Activated CD4-positive, CD25-positive, alpha-beta regulatory T cell treated with anti-CD3 and anti-CD28 coated beads, Interleukin-2, amount 50 U/mL, for 16 hours (primary cell): ENCODE results near the gene TRAF4.
"Not testable (repeated sequence)": the region's sequence is repeated elsewhere in the genome, so short reads cannot be mapped to it uniquely, and the experiment has no call there.

Experiments used
- DNase-seq: peaks from one replicate; pipeline ENCODE4 v3.0.0-alpha.2; 2020; ENCODE audit warnings: low read depth, low spot score

Gene TRAF4

DNA sequence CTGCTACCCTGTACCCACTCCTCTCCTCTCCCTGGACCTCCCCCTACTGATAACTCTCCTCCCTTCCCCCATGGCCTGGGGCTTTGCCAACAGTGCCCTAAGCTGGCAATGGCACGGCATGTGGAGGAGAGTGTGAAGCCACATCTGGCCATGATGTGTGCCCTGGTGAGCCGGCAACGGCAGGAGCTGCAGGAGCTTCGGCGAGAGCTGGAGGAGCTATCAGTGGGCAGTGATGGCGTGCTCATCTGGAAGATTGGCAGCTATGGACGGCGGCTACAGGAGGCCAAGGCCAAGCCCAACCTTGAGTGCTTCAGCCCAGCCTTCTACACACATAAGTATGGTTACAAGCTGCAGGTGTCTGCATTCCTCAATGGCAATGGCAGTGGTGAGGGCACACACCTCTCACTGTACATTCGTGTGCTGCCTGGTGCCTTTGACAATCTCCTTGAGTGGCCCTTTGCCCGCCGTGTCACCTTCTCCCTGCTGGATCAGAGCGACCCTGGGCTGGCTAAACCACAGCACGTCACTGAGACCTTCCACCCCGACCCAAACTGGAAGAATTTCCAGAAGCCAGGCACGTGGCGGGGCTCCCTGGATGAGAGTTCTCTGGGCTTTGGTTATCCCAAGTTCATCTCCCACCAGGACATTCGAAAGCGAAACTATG, 5.2 kb downstream of the TRAF4 start:
- DNase-seq, result no peak

DNA sequence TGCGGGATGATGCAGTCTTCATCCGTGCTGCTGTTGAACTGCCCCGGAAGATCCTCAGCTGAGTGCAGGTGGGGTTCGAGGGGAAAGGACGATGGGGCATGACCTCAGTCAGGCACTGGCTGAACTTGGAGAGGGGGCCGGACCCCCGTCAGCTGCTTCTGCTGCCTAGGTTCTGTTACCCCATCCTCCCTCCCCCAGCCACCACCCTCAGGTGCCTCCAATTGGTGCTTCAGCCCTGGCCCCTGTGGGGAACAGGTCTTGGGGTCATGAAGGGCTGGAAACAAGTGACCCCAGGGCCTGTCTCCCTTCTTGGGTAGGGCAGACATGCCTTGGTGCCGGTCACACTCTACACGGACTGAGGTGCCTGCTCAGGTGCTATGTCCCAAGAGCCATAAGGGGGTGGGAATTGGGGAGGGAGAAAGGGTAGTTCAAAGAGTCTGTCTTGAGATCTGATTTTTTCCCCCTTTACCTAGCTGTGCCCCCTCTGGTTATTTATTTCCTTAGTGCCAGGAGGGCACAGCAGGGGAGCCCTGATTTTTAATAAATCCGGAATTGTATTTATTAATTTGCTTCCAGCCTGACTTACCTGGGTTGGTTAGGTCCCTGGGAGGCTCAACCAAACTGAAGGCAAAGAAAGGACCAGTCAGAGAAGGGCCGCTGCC, 5.8 kb downstream of the TRAF4 start:
- no peak for DNase-seq

DNA sequence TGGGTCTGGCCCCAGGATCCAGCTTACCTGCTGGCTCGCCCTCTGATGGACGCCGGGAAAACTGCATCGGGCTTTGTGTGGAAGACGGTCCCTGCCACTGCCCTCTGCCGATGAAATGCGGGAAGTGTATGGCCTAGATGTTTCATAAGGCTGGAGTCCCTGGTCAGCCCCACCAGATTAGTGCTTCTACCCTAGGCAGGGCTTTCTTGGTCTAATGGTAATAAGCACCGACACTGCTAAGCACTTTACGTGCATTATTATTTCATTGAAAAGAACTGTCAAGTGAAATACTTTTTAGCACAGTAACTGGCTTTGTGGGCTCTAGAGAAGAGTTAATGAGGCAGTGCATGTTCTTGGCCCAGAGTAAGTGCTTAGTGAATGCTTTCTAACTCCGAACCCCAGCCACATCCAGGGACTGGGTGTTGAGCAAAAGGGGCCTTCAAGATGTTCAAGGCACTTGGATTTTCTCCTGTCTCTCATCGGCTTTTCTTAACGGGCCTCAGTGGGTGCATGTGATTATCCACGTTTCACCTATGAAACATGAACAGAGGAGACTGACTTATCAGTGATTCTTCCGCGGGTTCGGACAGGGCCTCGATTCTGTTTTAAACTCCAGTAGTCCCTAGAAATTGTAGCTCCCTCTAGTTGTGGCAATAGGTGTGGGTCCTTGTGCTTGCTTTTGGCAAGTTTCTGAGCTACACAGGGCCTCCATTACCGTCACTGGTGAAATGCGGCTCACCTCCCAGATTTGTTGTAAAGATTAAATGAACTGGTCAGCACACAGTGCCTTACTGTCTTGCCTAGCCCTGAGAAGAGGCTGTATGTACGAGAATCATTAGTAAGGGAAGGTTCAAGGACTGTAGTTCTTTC, 6.6 kb downstream of the TRAF4 start:
- peak; percentile 80 for DNase-seq

DNA sequence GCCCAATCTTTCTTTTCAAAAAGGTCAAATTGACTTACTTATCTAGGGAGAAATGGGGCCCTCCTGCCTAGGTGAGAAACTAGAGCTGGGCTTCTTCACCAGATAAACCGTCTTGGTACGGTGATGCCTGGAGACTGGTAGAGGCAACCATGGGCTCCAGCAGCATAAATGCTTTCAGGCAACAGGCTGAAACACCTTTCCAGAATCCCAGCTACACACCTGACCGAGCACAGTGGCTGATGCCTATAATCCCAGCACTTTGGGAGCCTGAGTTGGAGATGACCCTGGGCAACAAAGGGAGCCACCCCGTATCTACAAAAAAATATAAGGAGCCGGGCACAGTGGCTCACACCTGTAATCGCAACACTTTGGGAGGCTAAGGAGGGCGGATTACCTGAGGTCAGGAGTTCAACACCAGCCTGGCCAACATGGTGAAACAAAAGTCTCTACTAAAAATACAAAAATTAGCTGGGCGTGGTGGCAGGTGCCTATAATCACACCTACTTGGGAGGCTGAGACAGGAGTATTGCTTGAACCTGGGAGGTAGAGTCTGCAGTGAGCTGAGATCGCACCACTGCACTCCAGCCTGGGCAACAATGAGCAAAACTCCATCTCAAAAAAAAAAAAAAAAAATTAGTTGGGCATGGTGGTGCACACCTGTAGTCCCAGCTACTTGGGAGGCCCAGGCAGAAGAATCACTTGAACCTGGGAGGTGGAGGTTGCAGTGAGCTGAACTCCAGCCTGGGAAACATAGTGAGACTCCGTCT, 8.0 kb downstream of the TRAF4 start:
- DNase-seq, result no peak

DNA sequence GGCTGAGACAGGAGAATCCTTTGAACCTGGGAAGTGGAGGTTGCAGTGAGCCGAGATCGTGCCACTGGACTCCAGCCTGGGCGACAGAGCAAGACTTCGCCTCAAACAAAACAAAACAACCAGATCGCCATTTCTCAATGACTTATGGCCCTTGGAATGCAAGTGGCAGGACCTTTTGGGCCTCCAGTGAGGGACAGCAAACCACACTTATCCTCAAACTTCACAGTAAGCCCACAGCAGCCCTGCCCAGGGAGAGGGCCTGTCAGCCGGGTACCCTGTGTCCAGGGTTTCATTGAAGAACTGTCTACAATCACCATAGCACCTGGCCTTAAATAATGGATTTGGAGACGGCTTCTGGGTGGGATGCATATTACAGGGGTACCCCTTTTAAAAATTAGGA, 11.7 kb downstream of the TRAF4 start:
- no peak for DNase-seq

DNA sequence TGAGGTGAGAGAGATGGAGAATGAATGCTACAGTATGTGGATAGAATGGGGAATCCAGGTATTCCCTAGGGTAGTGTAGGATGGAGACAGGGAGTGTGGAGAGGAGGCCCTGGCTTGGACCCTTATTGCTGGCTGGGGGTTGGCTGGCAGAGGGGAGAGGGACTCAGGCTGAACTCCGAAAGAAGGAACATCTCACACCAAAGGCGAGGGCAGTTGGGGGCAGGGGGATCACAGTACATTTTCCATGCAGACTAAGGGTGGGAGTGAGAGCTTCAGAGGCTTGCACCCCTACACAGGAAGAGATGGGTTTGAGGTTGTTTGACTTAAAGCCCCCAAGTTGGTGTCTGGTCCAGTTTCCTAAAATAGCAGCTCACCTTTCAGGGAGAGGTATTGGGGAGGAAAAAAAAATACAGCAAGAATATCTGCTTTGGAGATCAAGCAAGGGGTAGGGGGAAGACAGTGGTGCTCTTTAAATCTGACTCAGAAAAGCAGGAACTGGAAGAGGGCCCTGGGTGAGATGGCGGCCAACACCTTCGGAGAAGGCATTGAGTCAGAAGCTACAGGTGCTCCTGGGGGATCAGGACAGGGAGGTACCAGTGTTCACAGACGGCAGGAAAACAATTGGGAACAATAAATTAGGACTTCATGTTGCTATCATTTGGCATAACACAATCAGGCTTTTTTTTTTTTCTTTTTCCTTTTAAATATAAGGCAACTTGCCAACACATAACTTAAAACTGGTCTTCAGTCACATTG, 12.4 kb downstream of the TRAF4 start:
- no peak for DNase-seq

DNA sequence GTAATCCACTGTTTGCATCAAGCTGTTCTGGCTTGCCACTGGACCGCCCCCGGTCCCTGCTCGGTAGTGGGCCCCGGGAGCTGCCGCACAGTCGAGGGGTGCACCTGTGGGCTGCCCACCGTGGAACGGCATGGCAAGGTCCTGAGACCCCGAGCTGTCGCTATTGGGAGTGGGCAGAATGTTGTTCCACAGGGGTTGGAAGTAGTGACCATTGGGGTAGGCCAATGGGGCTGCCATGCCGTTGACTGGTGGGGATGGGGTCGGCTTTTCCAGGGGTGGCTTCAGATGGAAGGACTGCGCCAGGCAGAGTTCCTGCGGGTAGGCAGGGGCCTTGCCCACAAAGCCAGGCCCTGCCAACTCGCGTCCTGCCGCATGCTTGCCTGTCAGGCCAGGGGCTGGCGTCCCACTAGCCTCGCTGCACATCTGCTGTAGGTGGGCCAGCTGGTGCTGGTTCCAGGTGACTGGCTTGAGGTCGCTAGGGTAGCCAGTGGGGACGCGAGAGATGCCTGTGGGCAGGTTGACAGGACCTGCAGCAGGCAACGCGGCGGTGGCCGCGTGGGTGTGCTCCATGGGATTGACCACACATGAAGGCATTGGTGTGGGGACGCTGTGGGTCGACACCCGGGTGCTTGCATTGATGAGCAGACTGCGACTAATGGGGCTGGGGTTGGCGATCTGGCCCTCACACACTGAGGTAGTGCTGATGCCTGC, 14.8 kb downstream of the TRAF4 start:
- no peak for DNase-seq

DNA sequence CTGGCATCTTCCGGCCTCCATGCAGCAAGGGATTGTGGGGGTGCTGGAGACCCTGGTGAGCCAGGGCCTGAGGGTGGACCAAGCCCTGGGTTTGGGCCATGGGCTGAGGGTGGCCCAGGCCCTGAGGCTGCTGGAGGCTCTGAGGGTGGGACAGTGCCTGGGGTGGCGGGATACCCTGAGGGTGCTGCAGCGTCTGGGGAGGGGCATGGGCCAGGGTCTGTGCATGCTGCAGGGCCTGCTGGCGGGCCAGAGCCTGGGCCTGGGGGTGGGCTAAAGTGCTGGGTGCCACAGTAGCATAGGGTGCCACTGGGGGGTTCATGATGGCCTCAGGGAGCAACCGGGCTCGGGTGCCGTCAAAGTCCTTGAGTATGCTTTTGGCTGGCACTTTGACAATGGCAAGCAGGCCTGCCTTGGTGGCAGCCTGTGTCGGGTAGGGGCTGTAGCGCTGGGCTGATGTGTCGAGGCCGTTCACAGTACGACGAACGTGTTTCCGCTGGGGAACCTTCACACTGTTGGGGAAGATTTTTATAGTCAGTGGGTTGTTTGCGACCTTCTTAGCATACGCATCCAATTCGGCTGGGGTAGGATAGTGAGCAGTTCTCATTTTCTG, 15.6 kb downstream of the TRAF4 start:
- no peak for DNase-seq

DNA sequence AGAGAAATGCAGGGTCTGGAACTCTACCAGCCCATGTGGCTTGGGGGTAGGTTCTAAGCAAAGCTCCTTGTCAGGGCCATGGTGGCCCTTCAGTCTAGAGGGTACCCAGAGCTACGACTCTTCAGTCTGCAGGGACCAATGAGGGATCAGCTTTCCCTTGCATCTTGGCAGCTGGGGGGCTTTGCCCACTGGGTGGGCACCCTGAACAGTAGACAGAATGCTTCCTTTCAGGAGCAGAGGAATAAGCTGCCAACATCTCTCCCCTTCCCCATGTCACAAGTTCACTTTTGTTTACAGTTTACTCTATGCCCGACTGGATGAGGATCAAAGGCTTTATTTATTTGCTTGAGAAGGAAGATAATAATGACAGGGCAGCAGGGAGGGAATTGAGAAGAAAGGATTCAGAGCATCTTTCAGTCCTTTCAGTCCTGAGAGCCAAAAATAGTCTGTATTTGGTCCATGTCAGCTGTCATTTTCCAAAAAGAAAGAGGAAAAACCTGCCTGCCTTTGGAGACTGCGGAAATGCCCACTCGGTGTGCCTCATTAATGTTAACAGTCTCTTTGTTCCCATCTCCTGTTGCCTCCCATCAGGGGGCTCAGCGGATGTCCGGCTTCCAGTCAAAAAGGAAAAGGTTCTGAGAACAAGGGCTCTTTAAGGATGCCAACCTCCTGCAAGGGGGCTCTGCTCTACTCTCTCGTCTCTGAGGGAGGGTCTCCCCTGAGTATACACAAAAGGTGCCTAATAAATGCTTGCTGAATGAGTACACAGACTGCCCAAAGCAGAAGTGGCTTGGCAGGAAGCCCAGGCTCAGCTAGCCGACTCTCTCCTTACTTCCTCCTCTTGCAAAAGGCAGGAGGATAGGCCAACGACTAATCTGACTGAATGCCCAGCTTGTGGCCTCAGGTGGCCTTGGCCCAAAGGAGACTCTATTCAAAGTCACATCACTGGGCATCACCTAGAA, 17.1 kb downstream of the TRAF4 start:
- DNase-seq, result no peak

DNA sequence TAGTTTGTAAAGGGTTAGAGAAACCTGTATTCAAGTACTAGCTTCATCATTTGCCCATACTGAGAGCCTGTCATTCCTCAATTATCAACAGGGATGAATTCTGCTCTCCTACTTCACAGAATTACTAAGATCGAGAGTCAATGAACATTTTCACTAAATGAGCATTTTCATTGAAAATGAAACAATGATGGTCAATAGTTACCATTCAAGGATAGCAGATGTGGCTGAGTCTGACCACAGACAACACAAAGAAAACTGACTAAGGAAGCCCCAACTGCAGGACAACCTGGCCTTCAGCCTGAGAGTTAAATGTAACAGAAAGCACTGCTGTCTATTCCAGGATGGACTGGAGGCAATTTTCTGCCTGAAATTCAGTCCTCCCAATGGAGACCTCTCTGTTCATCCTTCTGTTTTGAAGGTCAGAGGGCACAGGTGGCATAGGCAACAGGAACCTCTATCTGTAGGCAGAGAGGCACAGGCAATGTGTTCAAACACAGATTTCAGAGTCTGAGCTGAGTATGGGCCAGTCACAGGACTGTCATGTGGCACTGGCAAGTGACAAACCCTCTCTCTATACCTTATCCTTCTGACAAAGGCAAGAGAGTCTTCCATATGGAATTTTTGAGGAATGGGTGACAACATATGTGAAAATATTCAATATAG, 19.5 kb downstream of the TRAF4 start:
- no peak for DNase-seq

DNA sequence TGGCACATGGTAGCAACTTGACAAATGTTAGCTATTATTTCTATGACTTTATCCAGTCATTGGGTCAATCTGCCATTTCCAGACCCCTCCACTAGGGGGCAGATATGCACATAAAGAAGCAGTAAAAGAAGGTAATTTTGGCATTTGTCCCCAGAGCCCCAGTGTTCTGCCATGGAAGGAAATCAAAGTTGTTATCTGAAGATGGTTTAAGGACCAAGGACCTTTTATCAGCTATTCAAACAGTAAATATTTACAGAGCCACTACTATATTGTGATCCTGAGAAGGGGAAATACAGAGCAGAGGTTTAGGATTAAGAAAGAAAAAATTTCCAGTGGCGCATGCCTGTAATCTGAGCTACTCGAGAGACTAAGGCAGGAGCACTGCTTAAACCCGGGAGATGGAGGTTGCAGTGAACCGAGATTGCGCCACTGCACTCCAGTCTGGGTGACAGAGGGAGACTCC, 20.0 kb downstream of the TRAF4 start:
- DNase-seq, result peak; percentile 73

DNA sequence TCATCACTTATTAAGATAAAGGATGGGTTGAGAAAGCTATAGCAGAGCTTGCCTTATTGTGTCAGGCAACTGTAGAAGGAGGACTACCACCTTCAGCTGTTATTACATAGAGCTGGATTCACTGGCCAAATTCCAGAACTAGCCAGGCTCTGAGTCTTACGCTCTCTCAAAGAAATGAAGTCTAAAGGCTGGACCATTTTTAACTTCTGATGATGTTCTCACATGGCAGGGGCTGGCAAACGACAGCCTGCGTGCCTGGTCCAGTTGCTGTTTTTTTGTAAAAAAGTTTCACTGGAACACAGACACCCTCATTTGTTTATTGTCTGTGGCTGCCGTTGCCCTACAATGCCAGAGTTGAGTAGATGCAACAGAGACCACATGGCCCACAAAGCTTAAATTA, 21.2 kb downstream of the TRAF4 start:
- no peak for DNase-seq

DNA sequence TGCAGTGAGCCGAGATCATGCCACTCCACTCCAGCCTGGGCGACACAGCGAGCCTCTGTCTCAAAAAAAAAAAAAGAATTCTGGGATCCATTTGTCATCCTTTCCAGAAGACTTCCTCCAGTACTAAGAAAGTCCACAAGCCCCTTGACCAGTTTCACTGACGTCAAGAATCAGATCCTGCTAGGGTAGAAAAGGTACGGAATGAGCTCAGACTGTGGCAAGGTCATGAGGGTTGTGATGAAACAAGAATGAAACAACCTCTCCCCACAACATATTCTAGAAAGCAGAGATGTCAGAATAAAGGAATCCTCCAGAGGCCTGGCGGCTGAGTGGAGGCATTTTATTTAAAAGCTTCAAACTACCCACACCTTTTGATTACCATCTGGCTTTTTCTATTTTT, 29.9 kb downstream of the TRAF4 start:
- no peak for DNase-seq

DNA sequence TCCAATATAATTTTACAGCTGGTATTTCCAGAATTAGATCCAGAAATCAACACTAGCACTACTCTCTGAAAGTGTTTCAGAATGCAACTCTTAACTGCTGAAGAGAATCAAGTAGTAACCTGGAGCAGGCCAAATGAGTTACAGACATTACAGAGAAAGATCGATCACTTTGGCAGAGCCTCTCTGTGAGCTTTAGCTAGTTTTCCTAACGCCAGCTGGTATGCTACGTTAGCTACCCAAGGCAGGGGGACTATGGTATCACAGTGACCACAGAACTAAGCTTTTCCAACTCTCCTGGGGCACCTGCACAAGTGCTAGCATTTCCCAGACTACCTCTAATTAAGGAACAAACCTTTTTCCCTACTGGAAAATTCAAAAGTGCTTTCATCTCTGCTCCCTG, 30.4 kb downstream of the TRAF4 start:
- DNase-seq, result no peak

DNA sequence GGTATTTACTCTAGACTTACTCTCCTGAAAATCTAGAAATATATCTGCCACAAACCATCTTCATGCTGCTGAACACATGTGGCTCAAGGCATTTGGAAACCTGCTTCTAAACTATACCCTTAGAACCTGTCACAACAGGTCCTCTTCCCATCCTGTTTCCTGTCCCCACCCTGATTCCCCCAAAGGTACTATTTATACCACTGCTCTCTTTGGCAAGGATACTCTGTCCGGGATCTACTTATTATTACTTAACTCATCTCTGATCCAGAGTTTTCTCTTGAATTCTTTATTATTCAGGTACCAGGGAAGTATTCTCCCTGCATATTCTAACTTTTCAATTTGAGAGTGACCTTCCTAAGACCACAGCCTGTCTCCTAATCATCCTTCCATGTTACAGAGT, 33.4 kb downstream of the TRAF4 start:
- no peak for DNase-seq

DNA sequence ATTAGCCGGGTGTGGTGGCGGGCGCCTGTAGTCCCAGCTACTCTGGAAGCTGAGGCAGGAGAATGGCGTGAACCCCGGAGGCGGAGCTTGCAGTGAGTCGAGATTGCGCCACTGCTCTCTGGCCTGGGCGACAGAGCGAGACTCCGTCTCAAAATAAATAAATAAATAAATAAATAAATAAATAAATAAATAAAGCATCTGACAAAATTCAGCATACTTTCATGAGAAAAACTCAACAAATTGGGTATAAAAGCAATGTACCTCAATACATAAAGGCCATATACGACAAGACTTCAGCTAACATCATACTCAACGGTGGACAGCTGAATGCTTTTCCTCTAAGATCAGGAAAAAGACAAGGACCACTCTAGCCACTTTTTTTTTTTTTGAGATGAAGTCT, 35.8 kb downstream of the TRAF4 start:
- DNase-seq, result not testable (repeated sequence)

DNA sequence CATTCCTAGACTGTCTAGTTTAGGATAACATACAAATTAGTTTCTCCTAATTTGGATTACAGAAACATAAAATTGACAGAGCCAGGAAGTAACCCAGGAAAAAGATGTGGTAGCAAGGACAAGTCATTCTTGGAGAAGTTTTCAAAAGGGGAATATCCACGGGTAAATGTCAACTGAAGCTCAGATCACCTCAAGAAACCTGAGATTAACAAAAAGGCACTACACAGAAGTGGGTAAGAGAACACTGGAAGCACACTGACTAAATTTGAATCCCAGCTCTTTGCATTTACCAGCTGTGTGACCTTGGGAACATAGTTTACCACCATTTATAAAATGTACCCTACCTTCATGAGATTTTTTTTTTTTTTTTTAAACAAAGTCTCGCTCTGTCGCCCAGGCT, 39.4 kb downstream of the TRAF4 start:
- DNase-seq, result no peak

DNA sequence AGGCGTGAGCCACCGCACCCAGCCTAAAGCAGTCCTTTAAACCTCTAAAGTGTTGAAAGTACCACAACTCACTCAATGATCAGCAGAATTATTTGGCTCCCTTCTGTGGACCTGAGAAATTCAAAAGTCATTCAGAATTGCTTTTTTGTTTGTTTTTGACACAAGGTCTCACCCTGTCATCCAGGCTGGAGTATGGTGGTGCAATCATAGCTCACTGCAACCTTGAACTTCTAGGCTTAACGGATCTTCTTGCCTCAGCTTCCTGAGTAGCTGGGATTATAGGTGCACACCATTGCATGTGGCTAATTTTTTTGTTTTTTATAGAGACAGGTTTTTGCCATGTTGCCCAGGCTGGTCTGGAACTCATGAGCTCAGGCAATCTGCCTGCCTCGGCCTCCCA, 44.3 kb downstream of the TRAF4 start:
- DNase-seq, result no peak
